ENCODE measurements around the gene SIGLEC1.

GRCh38 chr20:3681931-3682781 is 30.2 kb downstream of the SIGLEC1 start, which contains the start of gene ADAM33:
- TF ChIP-seq, protein P1, sequence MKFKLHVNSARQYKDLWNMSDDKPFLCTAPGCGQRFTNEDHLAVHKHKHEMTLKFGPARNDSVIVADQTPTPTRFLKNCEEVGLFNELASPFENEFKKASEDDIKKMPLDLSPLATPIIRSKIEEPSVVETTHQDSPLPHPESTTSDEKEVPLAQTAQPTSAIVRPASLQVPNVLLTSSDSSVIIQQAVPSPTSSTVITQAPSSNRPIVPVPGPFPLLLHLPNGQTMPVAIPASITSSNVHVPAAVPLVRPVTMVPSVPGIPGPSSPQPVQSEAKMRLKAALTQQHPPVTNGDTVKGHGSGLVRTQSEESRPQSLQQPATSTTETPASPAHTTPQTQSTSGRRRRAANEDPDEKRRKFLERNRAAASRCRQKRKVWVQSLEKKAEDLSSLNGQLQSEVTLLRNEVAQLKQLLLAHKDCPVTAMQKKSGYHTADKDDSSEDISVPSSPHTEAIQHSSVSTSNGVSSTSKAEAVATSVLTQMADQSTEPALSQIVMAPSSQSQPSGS (IDR thresholded peaks at IDR 0.05; ENCODE audit: low read length), result no peak
- TF ChIP-seq SIN3A (IDR thresholded peaks at IDR 0.05; ENCODE audit: low read depth, low read length) (no peak), CTCF (IDR thresholded peaks at IDR 0.05 in 2 of 3, conservative IDR thresholded peaks at IDR 0.05 in 1 of 3; ENCODE audit: control insufficient read depth in 2 of 3, extremely low read depth in 1 of 3, insufficient read depth in 1 of 3, low read depth in 3 of 3, low read length in 3 of 3) (no peak), HDAC2 (IDR thresholded peaks at IDR 0.05) (no peak), RB1 (IDR thresholded peaks at IDR 0.05; ENCODE audit: borderline replicate concordance) (no peak), TCF12 (IDR thresholded peaks at IDR 0.05; ENCODE audit: low read depth, low read length) (no peak), FOXK2 (IDR thresholded peaks at IDR 0.05) (no peak), MYC (IDR thresholded peaks at IDR 0.05; ENCODE audit: insufficient read depth, insufficient read length, insufficient replicate concordance, low read length, severe bottlenecking) (no peak), SMAD1 (IDR thresholded peaks at IDR 0.05; ENCODE audit: low read depth, partially characterized antibody) (no peak), NR2F1 (conservative IDR thresholded peaks at IDR 0.05) (no peak), POLR2A (IDR thresholded peaks at IDR 0.05; ENCODE audit: low read depth, low read length) (no peak), NRF1 (conservative IDR thresholded peaks at IDR 0.05; ENCODE audit: low read depth, low read length) (no peak)
- TF ChIP-seq, protein P2, sequence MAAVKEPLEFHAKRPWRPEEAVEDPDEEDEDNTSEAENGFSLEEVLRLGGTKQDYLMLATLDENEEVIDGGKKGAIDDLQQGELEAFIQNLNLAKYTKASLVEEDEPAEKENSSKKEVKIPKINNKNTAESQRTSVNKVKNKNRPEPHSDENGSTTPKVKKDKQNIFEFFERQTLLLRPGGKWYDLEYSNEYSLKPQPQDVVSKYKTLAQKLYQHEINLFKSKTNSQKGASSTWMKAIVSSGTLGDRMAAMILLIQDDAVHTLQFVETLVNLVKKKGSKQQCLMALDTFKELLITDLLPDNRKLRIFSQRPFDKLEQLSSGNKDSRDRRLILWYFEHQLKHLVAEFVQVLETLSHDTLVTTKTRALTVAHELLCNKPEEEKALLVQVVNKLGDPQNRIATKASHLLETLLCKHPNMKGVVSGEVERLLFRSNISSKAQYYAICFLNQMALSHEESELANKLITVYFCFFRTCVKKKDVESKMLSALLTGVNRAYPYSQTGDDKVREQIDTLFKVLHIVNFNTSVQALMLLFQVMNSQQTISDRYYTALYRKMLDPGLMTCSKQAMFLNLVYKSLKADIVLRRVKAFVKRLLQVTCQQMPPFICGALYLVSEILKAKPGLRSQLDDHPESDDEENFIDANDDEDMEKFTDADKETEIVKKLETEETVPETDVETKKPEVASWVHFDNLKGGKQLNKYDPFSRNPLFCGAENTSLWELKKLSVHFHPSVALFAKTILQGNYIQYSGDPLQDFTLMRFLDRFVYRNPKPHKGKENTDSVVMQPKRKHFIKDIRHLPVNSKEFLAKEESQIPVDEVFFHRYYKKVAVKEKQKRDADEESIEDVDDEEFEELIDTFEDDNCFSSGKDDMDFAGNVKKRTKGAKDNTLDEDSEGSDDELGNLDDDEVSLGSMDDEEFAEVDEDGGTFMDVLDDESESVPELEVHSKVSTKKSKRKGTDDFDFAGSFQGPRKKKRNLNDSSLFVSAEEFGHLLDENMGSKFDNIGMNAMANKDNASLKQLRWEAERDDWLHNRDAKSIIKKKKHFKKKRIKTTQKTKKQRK (IDR thresholded peaks at IDR 0.05; ENCODE audit: low read depth, low read length), result no peak
